IPS DF 4.7 (cell line): ENCODE data around the gene SUSD3.
A peak's percentile ranks its signal among the peaks of the same experiment; 100 is the strongest.
"Not testable (repeated sequence)": the region's sequence is repeated elsewhere in the genome, so short reads cannot be mapped to it uniquely, and the experiment has no call there.

Source experiments
- DNase-seq: peaks from one replicate; pipeline ENCODE4 v3.0.0-alpha.2; 2013; ENCODE audit warnings: low spot score; ENCODE audit errors: extremely low read depth

SUSD3 gene

GRCh38 chr9:93092251-93092991 is 33.9 kb downstream of the SUSD3 start:
- no peak for DNase-seq

GRCh38 chr9:93093127-93093876 is 34.8 kb downstream of the SUSD3 start:
- DNase-seq, result no peak

- DNase-seq, result no peak
Measured at GRCh38 chr9:93093877-93094657, 35.6 kb downstream of the SUSD3 start.

- DNase-seq, result no peak
Measured at GRCh38 chr9:93094658-93095204, 36.2 kb downstream of the SUSD3 start.

GRCh38 chr9:93095205-93096130 is 37.0 kb downstream of the SUSD3 start:
- DNase-seq, result peak; percentile 74

GRCh38 chr9:93096131-93096802 is 37.8 kb downstream of the SUSD3 start, which contains the start of gene CARD19:
Gene CARD19, plus strand, starts transcription at chr9:93096217. Its CDS starts 129 bp downstream, at chr9:93096346.
- no peak for DNase-seq

GRCh38 chr9:93096811-93097382 is 38.4 kb downstream of the SUSD3 start:
- DNase-seq, result no peak

- no peak for DNase-seq
Measured at GRCh38 chr9:93097511-93098201, 39.2 kb downstream of the SUSD3 start.

GRCh38 chr9:93098236-93098946 is 39.9 kb downstream of the SUSD3 start:
- no peak for DNase-seq

- DNase-seq, result no peak
Measured at GRCh38 chr9:93099551-93100275, 41.2 kb downstream of the SUSD3 start.

- DNase-seq, result no peak
Measured at GRCh38 chr9:93100276-93100636, 41.8 kb downstream of the SUSD3 start.

- not testable (repeated sequence) for DNase-seq
Measured at GRCh38 chr9:93101086-93101485, 42.6 kb downstream of the SUSD3 start.

- no peak for DNase-seq
Measured at GRCh38 chr9:93105620-93106019, 47.1 kb downstream of the SUSD3 start.

- DNase-seq, result no peak
Measured at GRCh38 chr9:93107151-93107824, 48.8 kb downstream of the SUSD3 start.

GRCh38 chr9:93107825-93108161 is 49.3 kb downstream of the SUSD3 start:
- no peak for DNase-seq

- DNase-seq, result no peak
Measured at GRCh38 chr9:93108291-93109041, 50.0 kb downstream of the SUSD3 start.
